GM12891 (cell line): ENCODE measurements around the gene MPND.

Experiments
- POLR2A ChIP-seq: IDR thresholded peaks from 2 replicates; pipeline ENCODE4 v1.6.1; 2011; ENCODE audit warnings: low read depth, low read length, control low read depth
- POLR2AphosphoS5 ChIP-seq: IDR thresholded peaks from 2 replicates; pipeline ENCODE4 v1.6.1; 2011; ENCODE audit warnings: low read depth, low read length, control low read depth
- POU2F2 ChIP-seq: IDR thresholded peaks from 2 replicates; pipeline ENCODE4 v1.6.1; 2011; ENCODE audit warnings: low read depth, mild to moderate bottlenecking, control low read depth, low read length, moderate library complexity
- SPI1 ChIP-seq: IDR thresholded peaks from 2 replicates; pipeline ENCODE4 v1.6.1; 2011; ENCODE audit warnings: low read depth, low read length, control low read depth
- TAF1 ChIP-seq: IDR thresholded peaks from 2 replicates; pipeline ENCODE4 v1.6.1; 2011; ENCODE audit warnings: low read depth, low read length, control low read depth

DNA sequence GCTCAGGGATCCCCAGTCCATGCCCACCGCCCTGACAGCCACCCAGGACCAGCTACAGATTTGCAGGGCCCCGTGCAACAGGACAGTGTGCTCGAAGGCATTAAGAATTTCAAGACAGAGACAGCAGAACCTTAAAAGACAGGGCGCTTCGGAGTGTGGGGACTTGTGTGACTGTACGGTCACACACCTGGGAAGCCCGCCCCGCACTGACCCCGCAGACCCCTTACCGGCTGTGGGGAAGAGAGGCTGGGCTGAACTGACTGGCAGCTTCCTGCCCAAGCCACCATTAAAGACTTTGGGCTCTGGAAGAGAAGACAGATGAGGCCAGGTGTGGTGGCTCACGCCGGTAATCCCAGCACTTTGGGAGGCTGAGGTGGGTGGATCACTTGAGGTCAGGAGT is 19.1 kb upstream of the MPND start:
- TF ChIP-seq POU2F2 (no peak), POLR2A (no peak), POLR2AphosphoS5 (no peak), TAF1 (no peak), SPI1 (no peak)
